CD4-positive, alpha-beta T cell treated with Interleukin-6 at 100 ng/mL for 8 hours (primary cell): ENCODE results near the gene TRIM14.
"Not testable (repeated sequence)": the region's sequence is repeated elsewhere in the genome, so short reads cannot be mapped to it uniquely, and the experiment has no call there.

Source experiments
- DNase-seq: peaks from one replicate; pipeline ENCODE4 v3.0.0-alpha.2; 2020; ENCODE audit warnings: mixed read lengths, low spot score

TRIM14 gene

GRCh38 chr9:98142182-98142907 is 23.3 kb upstream of the TRIM14 start:
- DNase-seq: no peak

DNA sequence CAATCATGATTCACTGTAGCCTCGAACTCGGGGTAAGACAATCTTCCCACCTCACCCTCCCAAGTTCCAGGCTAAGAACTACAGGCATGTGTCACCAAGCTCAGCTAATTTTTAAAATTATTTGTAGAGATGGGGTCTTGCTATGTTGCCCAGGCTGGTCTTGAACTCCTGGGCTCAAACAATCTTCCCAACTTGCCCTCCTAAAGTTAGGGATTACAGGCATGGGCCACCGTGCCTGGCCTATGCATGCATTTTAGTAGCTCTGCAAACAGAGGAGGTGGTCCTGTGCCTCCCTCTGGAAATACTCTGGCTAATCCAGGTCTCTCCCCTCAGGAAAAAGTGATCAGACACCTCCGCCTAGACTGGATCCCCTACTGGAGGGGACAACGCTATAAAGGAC is 21.5 kb upstream of the TRIM14 start:
- DNase-seq: no peak

- no peak for DNase-seq
Observed at GRCh38 chr9:98136489-98136888, 17.5 kb upstream of the TRIM14 start.

GRCh38 chr9:98135938-98136337 is 16.9 kb upstream of the TRIM14 start:
- DNase-seq: no peak

- no peak for DNase-seq
Observed at GRCh38 chr9:98135558-98135934, 16.5 kb upstream of the TRIM14 start.

GRCh38 chr9:98134702-98135557 is 15.9 kb upstream of the TRIM14 start:
- DNase-seq: no peak

DNA sequence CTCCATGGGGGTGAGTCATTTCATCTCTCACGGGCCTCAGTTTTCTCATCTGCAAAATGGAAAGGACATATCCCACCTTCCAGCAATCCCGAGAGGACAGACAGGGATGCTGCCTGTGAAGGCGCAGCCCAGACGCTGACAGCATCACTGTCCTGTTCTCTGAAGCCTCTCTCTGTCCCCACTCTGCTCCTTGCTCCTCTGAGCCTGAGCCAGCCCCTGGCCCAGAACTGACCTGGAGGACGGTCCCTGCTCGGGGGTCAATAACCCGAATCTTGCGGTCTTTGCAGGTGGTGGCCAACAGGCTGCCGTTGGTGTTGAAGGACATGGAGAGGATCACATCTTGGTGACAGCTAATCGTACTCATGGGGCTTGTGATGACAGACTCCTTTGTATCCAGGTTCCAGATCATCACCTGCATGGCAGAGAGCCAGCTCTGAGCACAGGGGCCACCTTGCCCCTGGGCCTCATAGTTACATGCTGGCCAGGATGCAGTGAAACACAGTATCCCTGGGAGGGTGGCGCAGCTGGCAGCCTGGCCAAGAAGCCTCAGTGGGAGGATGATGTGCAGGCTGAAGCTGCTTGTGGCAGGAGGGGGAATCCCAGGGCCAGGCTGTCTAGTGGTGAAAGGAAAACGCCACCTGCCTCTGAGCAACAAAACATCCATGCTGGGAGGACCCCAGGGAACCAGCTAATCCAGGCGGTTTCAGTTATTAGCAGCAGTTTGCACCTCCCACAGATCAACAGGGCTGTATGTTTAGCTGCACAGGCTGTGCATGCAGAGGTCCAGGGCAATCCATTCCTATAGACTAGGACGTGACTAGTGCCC is 14.0 kb upstream of the TRIM14 start:
- DNase-seq: no peak

DNA sequence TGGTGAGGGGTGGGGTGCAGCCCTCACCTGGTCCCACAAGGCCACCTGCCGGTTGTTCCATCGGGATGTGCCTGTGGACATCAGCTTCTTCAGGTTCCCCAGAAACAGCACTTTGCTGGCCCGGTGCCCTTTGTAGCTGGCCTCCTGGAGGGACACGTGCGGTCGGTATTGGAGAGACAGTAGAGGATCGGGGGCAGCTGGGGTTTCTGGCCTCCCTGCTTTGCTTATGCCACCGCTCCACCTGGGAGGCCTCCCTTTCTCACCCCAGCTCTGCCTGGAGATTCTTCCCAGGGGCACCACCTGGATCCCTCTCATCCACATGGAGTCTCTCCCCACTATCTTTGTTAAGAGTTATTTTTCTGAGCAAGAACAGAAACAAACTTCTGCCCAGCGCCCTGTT is 13.1 kb upstream of the TRIM14 start:
- no peak for DNase-seq

GRCh38 chr9:98130576-98131228 is 11.7 kb upstream of the TRIM14 start:
- DNase-seq: no peak

DNA sequence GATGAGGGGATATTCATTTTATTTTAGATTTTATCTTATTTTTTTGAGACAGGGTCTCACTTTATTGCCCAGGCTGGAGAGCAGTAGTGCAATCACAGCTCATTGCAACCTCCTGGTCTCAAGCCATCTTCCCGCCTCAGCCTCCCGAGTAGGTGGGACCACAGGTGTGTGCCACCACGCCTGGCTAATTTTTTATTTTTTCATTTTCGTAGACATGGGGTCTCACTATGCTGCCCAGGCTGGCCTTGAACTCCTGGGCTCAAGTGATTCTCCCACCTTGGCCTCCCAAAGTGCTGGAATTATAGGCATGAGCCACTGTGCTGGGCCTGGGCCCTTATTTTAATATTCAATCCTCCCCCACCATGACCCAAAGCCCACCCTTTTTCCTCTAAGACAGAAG is 11.0 kb upstream of the TRIM14 start:
- not testable (repeated sequence) for DNase-seq

DNA sequence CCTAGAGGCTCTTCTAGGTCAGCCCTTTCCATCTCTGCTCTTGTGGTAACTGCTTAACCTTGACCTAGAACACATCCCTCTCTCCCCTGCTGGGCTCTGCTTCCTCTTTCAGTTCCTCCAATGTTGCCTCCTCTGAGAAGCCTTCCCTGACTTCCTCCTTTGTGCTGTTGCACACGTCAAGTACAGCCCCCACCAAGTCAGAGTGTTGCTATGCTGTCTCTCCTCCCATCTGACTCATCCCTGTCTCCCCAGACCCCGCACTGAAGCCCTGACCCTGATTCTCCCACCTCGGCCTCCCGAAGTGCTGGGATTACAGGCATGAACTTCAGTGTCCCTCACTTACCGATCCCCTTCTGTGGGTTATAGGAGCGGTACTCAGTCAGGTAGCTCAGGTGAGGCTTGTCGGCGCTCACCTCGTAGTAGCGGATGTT is 10.4 kb upstream of the TRIM14 start:
- no peak for DNase-seq

DNA sequence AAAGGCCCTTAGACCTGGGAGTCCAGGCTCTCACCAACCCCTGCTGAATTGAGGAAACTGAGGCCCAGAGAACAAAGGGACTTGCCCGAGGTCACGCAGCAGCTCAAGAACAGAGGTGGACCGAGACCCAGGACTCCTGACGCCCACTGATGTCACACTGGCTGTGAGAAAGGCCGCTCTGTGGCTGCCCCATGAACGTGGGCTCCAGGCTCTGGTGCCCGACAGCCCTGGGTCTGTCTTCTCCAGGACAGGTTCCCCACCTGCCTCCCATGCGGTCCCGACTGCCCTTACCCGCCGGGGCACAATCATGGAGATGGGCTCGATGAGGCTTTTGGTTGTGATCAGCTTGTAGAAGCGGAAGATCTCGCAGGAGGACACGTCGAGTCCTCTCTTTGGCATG is 9.3 kb upstream of the TRIM14 start:
- no peak for DNase-seq

DNA sequence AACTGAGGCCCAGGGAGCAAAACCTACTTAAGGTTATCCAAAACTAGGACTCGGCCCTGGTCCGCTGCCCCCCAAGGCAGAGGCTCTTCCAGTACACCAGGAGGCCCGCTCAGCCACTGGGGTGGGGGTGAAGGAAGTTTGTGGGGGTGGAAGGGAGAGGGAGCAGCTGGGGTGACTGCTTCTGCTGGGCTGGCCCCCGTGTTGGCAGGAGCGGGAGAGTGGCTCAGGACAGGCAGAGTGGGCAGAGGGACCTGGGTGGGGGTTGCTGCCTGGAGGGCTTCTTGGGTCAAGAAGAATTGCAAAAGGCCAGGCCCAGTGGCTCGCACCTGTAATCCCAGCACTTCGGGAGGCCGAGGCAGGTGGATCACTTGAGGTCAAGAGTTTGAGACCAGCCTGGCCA is 8.2 kb upstream of the TRIM14 start:
- DNase-seq: no peak

DNA sequence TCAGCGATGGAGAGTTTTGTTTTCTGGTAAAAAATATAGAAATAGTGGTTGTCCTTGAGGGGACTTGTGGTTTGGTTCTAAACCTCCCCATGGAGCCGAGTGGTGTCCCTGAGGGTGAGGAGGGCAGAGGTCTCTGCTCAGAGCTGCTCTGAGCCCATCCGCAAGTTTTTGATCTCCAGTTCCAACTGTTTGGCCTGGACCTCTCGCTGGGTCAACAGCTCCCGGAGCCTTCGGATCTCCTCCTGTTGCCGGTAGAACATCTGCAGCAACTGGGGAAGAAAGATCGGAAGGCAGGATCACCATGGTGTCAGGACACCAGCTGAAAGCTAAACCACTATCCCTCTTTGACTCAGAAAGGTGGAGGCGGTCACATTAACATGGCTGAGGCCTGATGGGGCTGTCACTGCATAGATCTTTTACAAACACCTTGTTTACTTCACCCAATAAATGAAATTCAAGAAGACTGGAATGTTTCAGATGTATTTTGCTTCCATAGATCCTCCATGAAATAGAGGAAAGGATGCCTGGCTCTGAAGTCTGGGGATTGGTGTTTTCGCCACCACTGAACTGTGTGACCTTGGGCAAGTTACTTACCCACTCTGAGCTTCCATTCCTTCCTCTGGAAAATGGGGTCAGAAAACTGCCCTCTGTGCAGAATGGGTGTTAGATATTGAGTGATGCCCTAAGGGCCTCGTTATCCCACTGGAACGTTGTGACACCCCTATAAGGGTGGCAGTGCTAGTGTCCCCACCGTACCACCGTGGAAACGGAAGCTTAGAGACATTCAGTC is 5.8 kb upstream of the TRIM14 start:
- DNase-seq: no peak

DNA sequence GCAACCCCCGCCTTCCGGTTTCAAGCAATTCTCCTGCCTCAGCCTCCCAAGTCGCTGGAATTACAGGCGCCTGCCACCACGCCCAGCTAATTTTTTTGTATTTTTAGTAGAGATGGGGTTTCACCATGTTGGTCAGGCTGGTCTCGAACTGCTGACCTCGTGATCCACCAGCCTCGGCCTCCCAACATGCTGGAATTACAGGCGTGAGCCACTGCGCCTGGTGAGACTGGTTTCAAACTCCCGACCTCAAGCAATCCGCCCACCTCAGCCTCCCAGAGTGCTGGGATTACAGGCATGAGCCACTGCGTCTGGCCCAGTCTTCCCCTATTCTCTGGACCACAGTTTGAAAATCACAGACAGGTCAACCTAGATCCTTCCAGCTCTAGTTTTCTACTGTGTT is 5.1 kb upstream of the TRIM14 start:
- not testable (repeated sequence) for DNase-seq

DNA sequence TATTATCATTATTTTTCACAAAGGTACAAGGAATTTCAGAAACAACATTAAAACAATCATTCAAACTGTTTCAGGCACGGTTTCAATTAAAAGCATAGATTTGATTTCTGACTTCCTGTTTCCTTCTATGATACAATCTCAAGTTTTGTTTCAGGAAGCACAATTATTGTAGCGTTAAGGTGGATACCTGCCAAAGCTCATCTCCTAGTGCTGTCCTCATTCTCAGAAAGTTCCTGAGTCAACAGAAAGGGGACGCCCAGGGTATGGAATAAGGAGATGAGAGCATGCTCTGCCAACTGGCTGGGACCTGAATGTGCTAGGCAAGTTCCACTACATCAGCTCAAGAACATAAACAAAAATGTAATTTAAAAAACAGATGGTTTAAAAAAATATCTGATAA is 2.0 kb upstream of the TRIM14 start:
- peak; percentile 33 for DNase-seq

DNA sequence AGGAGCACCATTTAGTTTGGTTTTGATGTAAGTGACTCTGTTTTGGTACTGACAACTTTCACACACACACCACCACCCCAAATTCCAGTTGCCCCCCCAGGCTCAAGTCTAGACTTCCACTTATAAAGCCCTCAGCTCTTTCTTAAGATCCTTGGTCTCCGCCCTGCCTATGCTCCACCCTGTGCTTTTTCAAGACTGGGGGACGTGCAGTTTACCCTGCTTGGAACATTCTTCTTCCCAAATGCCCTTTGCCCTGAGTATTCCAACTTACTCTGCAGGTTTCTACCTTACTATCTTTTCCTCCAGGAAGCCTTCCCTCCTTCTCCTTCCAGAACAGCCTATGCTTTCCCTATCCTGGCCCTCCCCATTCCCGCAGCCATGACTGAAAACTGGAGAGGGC is 1.5 kb upstream of the TRIM14 start:
- DNase-seq: no peak

- DNase-seq: peak; percentile 66
Observed at GRCh38 chr9:98117984-98118639, 910 bp downstream of the TRIM14 start.

GRCh38 chr9:98117097-98117496 is 1.9 kb downstream of the TRIM14 start:
- DNase-seq: not testable (repeated sequence)

DNA sequence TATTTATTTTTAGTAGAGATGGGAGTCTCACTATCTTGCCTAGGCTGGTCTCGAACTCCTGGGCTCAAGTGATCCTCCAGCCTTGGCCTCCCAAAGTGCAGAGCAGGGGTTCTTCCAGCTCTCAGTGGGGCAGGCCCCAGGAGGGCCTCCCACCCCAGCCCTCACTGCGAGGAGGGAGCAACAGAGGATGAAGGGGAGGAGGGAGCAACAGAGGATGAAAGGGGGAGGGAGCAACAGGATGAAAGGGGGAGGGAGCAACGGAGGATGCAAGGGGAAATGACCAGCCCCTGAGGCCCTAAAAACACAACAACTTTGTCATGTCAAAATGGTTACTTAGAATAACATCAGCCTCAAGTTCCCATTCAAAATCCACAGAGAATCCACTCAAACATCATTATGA is 10.0 kb downstream of the TRIM14 start:
- no peak for DNase-seq
